Osteocyte (in vitro differentiated cells): ENCODE measurements around the gene FBXL16. TPM values are rescaled to one million over a fixed set of nuclear protein-coding genes. Genes with fewer than 3 reads are reported as not detected.

Experiments
- DNase-seq: peaks from one replicate; pipeline ENCODE4 v3.0.0; 2021; ENCODE audit warnings: mixed read lengths; ENCODE audit not compliant: unreplicated experiment; ENCODE audit errors: extremely low spot score
- H3K27ac Mint-ChIP-seq: one replicate; pipeline ENCODE4 v1.8.0; 2021; ENCODE audit warnings: mild to moderate bottlenecking, mixed read lengths; ENCODE audit not compliant: unreplicated experiment
- H3K27me3 Mint-ChIP-seq: one replicate; pipeline ENCODE4 v1.8.0; 2021; ENCODE audit warnings: mixed read lengths; ENCODE audit not compliant: unreplicated experiment
- H3K36me3 Mint-ChIP-seq: one replicate; pipeline ENCODE4 v1.8.0; 2021; ENCODE audit warnings: mixed read lengths; ENCODE audit not compliant: unreplicated experiment
- H3K4me1 Mint-ChIP-seq: one replicate; pipeline ENCODE4 v1.8.0; 2021; ENCODE audit warnings: mixed read lengths; ENCODE audit not compliant: unreplicated experiment
- H3K4me3 Mint-ChIP-seq: one replicate; pipeline ENCODE4 v1.8.0; 2021; ENCODE audit warnings: mild to moderate bottlenecking, moderate library complexity, mixed read lengths; ENCODE audit not compliant: unreplicated experiment
- H3K9me3 Mint-ChIP-seq: one replicate; pipeline ENCODE4 v1.8.0; 2021; ENCODE audit warnings: mixed read lengths; ENCODE audit not compliant: unreplicated experiment
- CTCF ChIP-seq: fragments of 200-600 bp; sonication (generic); IDR thresholded peaks from 2 replicates; pipeline ENCODE4 v1.5.0; 2021; ENCODE audit warnings: antibody characterized with exemption, mild to moderate bottlenecking, moderate library complexity
- total RNA-seq: library from RNA; stranded (reverse); gene quantifications from 2 replicates; pipeline ENCODE4 v1.2.1, GENCODE V29; 2021

Gene FBXL16
- total RNA-seq, 1 donor from 2014 or later, result 0.32 TPM

- H3K9me3 Mint-ChIP-seq, result no peaks in the 10 kb centered on the region
- no peaks in the 10 kb centered on the region for H3K27me3 Mint-ChIP-seq
- H3K27ac Mint-ChIP-seq, result peak overlapping the region; percentile 75
- TF ChIP-seq CTCF, result peak; percentile 40
- peak overlapping the region; percentile 76 for H3K4me3 Mint-ChIP-seq
- no peak for DNase-seq
- H3K4me1 Mint-ChIP-seq, result peaks cover 26% of the 10 kb centered on the region
- H3K36me3 Mint-ChIP-seq, result no peaks in the 10 kb centered on the region
Measured at GRCh38 chr16:648071-648780, 57.4 kb downstream of the FBXL16 start.

- H3K4me1 Mint-ChIP-seq, result peaks cover 31% of the 10 kb centered on the region
- TF ChIP-seq CTCF, result no peak
- H3K4me3 Mint-ChIP-seq, result no peak overlapping the region
- H3K27ac Mint-ChIP-seq, result no peak overlapping the region
- DNase-seq, result no peak
- H3K36me3 Mint-ChIP-seq, result no peaks in the 10 kb centered on the region
- H3K27me3 Mint-ChIP-seq, result no peaks in the 10 kb centered on the region
- no peaks in the 10 kb centered on the region for H3K9me3 Mint-ChIP-seq
Measured at GRCh38 chr16:647173-647902, 58.3 kb downstream of the FBXL16 start.

GRCh38 chr16:646679-647172 lies 58.9 kb downstream of the FBXL16 start:
- Mint-ChIP-seq H3K4me1 (peaks cover 31% of the 10 kb centered on the region), H3K36me3 (no peaks in the 10 kb centered on the region), H3K27ac (no peak overlapping the region), H3K4me3 (no peak overlapping the region), H3K27me3 (no peaks in the 10 kb centered on the region), H3K9me3 (no peaks in the 10 kb centered on the region)
- TF ChIP-seq CTCF, result no peak
- DNase-seq, result no peak

DNA sequence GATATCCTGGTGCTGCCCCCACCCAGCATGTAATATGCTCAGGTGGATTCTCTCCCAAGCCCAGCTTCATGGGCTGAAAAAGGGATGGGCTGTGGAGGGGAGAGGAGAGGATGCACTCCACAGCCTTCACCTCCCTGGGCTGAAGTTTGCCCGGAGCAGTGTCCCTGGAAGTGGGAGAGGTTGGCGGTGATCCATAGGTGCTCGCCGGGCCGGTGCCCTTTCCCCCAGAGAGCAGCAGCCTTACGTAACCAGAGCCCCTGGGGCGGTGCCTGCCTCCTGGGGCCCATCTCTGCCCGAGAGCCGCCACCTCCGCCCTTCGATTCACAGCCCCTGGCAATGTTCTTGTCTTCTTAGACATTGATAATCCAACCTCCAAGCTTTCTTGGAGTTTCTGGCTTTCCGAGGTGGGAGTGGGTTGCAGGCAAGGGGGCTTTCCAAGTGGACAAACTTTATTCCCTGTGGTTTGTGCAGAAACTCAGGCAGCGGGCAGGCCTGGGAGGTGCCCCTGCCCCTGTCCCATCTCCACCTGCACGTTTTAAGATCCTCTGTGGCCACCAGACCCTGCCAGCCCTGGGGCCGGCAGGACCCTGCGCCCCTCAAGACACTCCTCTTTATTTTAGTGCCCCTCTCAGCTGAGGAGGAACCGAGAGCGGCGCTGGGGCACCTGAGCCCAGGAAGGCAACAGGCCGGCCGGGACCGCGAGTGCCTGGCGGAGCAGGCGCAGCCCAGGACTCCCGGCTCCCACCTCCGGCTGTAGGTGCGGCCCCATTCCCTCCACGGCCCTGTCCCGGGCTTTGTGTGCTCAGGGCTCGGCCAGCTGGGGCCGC lies 59.5 kb downstream of the FBXL16 start:
- Mint-ChIP-seq H3K4me3 (no peak overlapping the region), H3K36me3 (no peaks in the 10 kb centered on the region), H3K27me3 (no peaks in the 10 kb centered on the region), H3K27ac (no peak overlapping the region), H3K4me1 (peaks cover 31% of the 10 kb centered on the region), H3K9me3 (no peaks in the 10 kb centered on the region)
- DNase-seq, result no peak
- no peak for TF ChIP-seq CTCF
